Activated B cell treated with CpG ODN at 0.5 μM for 24 hours (primary cell): ENCODE data around the gene ANKZF1. TPM values are rescaled to one million over a fixed set of nuclear protein-coding genes. Genes with fewer than 3 reads are reported as not detected.

Source experiments
- ATAC-seq: fragments of 200-7000 bp; cut with Tn5 transposase; one replicate; pipeline ENCODE4 v1.10.0; 2021; ENCODE audit warnings: low read depth, mild to moderate bottlenecking, moderate library complexity
- CTCF ChIA-PET: fragments of 350-600 bp; sonication (Branson Sonifier 250); formaldehyde crosslinking; loops from one replicate; lab custom pipeline; 2021; ENCODE audit warnings: antibody characterized with exemption; lab: Charles Lee
- POLR2A ChIA-PET: fragments of 350-600 bp; sonication (Branson Sonifier 250); formaldehyde crosslinking; loops from one replicate; lab custom pipeline; 2021; ENCODE audit warnings: antibody characterized with exemption; lab: Charles Lee
- DNase-seq: peaks from one replicate; pipeline ENCODE4 v3.0.0; 2022
- H3K27ac Mint-ChIP-seq: one replicate; pipeline ENCODE4 v1.8.0; 2020; ENCODE audit warnings: mixed read lengths
- H3K27me3 Mint-ChIP-seq: one replicate; pipeline ENCODE4 v1.8.0; 2021; ENCODE audit warnings: mixed read lengths
- H3K36me3 Mint-ChIP-seq: one replicate; pipeline ENCODE4 v1.8.0; 2021; ENCODE audit warnings: low read depth, mixed read lengths
- H3K4me1 Mint-ChIP-seq: one replicate; pipeline ENCODE4 v1.8.0; 2021; ENCODE audit warnings: mixed read lengths
- H3K4me3 Mint-ChIP-seq: one replicate; pipeline ENCODE4 v1.8.0; 2020; ENCODE audit warnings: mild to moderate bottlenecking, mixed read lengths
- H3K9me3 Mint-ChIP-seq: one replicate; pipeline ENCODE4 v1.8.0; 2020; ENCODE audit warnings: mixed read lengths
- CTCF ChIP-seq: fragments of 200-600 bp; IDR thresholded peaks from one replicate; pipeline ENCODE4 v1.8.0; 2022; ENCODE audit warnings: antibody characterized with exemption, mild to moderate bottlenecking
- intact Hi-C: fragments of 100-400 bp; cut with micrococcal nuclease; formaldehyde crosslinking; loops from one replicate; pipeline ENCODE4 v1.15.1; 2024
- total RNA-seq: library from RNA; stranded (reverse); gene quantifications from 2 replicates; pipeline ENCODE4 v1.2.3, GENCODE V29; 2022

The ANKZF1 gene
- total RNA-seq: 96.0 and 105 TPM in 2 replicates

- DNase-seq (peak; percentile 90), ATAC-seq (peak; percentile 97)
- Mint-ChIP-seq H3K27ac (peak within 1 kb of the TSS; percentile 95), H3K36me3 (peaks cover 58% of the 10 kb centered on the region), H3K4me1 (peaks cover 43% of the 10 kb centered on the region), H3K27me3 (no peaks in the 10 kb centered on the region), H3K4me3 (peak within 1 kb of the TSS; percentile 96), H3K9me3 (no peaks in the 10 kb centered on the region)
- TF ChIP-seq CTCF: no peak
- ChIA-PET POLR2A (interaction anchor here (0.7 to 7.8 kb wide), 14 partner anchors 10 to 1000 kb away, joined by 3 to 287 read pairs (median 10); partner anchors contain the start of genes ABCB6, CNPPD1, DNAJB2 and DNPEP), CTCF (interaction anchor here (0.7 to 2.4 kb wide), 9 partner anchors 15 to 68 kb away, joined by 3 to 19 read pairs (median 4); partner anchors contain the start of genes CNPPD1, DNAJB2, GLB1L and STK16)
- intact Hi-C loops: loop anchor here (1.0 kb wide), 10 partner anchors 11 to 159 kb away; partner anchors contain the start of genes ABCB6, DNAJB2, GLB1L and NHEJ1
Measured at GRCh38 chr2:219229305-219230058, at the start of gene ANKZF1, which contains the start of gene ATG9A. Gene ANKZF1, plus strand, starts transcription at chr2:219229806. Its CDS starts 452 bp downstream, at chr2:219230258. Gene ATG9A, minus strand, starts transcription at chr2:219229636. Its CDS starts 1,612 bp downstream, at chr2:219228024.

GRCh38 chr2:219180961-219181360 lies 48.6 kb upstream of the ANKZF1 start:
- DNase-seq (no peak), ATAC-seq (no peak)
- CTCF ChIA-PET: interaction anchor here (1.2 to 1.8 kb wide), 3 partner anchors 10 to 114 kb away, joined by 3 to 5 read pairs (median 4); no protein-coding TSS in a partner anchor
- TF ChIP-seq CTCF: no peak
- Mint-ChIP-seq H3K27ac (no peak overlapping the region), H3K4me1 (peaks cover 23% of the 10 kb centered on the region), H3K27me3 (no peaks in the 10 kb centered on the region), H3K36me3 (peaks cover 71% of the 10 kb centered on the region), H3K4me3 (no peak overlapping the region), H3K9me3 (no peaks in the 10 kb centered on the region)
- intact Hi-C loops: no loop called here
- POLR2A ChIA-PET: interaction anchor here (0.6 to 4.8 kb wide), 3 partner anchors 17 to 50 kb away, joined by 3 to 35 read pairs (median 6); partner anchors contain the start of gene ZFAND2B

GRCh38 chr2:219181531-219181930 lies 48.1 kb upstream of the ANKZF1 start:
- H3K27me3 Mint-ChIP-seq: no peaks in the 10 kb centered on the region
- peaks cover 69% of the 10 kb centered on the region for H3K36me3 Mint-ChIP-seq
- DNase-seq: no peak
- CTCF ChIA-PET: interaction anchor here (0.8 to 1.8 kb wide), 4 partner anchors 10 to 113 kb away, joined by 3 to 5 read pairs (median 4); no protein-coding TSS in a partner anchor
- no peaks in the 10 kb centered on the region for H3K9me3 Mint-ChIP-seq
- H3K4me1 Mint-ChIP-seq: peaks cover 21% of the 10 kb centered on the region
- POLR2A ChIA-PET: interaction anchor here (0.6 to 4.8 kb wide), 4 partner anchors 25 to 68 kb away, joined by 3 to 35 read pairs (median 5); partner anchors contain the start of gene ZFAND2B
- intact Hi-C loops: no loop called here
- TF ChIP-seq CTCF: no peak
- no peak overlapping the region for H3K4me3 Mint-ChIP-seq
- ATAC-seq: no peak
- no peak overlapping the region for H3K27ac Mint-ChIP-seq

GRCh38 chr2:219182331-219183150 lies 47.1 kb upstream of the ANKZF1 start:
- H3K4me3 Mint-ChIP-seq: no peak overlapping the region
- CTCF ChIA-PET: interaction anchor here (0.7 to 1.6 kb wide), 2 partner anchors 22 to 35 kb away, joined by 3 to 4 read pairs; partner anchors contain the start of gene NHEJ1
- ATAC-seq: no peak
- H3K27me3 Mint-ChIP-seq: no peaks in the 10 kb centered on the region
- no peaks in the 10 kb centered on the region for H3K9me3 Mint-ChIP-seq
- TF ChIP-seq CTCF: no peak
- DNase-seq: no peak
- H3K27ac Mint-ChIP-seq: no peak overlapping the region
- H3K4me1 Mint-ChIP-seq: peaks cover 25% of the 10 kb centered on the region
- H3K36me3 Mint-ChIP-seq: peaks cover 63% of the 10 kb centered on the region
- POLR2A ChIA-PET: interaction anchor here (0.7 to 4.8 kb wide), 5 partner anchors 24 to 92 kb away, joined by 4 to 35 read pairs (median 4); partner anchors contain the start of genes TUBA4A, TUBA4B and ZFAND2B
- intact Hi-C loops: no loop called here
